A673 (cell line): ENCODE data around the gene EEFSEC. TPM values are rescaled to one million over a fixed set of nuclear protein-coding genes. Genes with fewer than 3 reads are reported as not detected.

ENCODE experiments used
- BruUV-seq: library from RNA; stranded (reverse); fragments of 400-500 nt; replicated peaks from 2 replicates; lab custom pipeline; 2021; lab: Mats Ljungman, UMichigan
- CTCF ChIA-PET: fragments of 300-600 bp; sonication (Branson Sonifier 250); formaldehyde crosslinking; loops from one replicate; lab custom pipeline; 2022; ENCODE audit warnings: antibody characterized with exemption; lab: Charles Lee
- POLR2A ChIA-PET: fragments of 300-600 bp; sonication (Branson Sonifier 250); formaldehyde crosslinking; loops from one replicate; lab custom pipeline; 2022; ENCODE audit warnings: antibody characterized with exemption; ENCODE audit not compliant: low non-redundant PET; lab: Charles Lee
- DNase-seq: peaks from one replicate; pipeline ENCODE4 v3.0.0-alpha.2; 2015; ENCODE audit warnings: low spot score
- H3K27ac ChIP-seq: fragments of 200-600 bp; sonication (generic); 2 replicates; pipeline ENCODE4 v1.5.1; 2016; ENCODE audit warnings: mixed run types, low read depth, mild to moderate bottlenecking, mixed read lengths, antibody characterized with exemption, low read length; ENCODE audit not compliant: poor library complexity, severe bottlenecking
- H3K27me3 ChIP-seq: fragments of 200-600 bp; sonication (generic); replicated peaks from 2 replicates; pipeline ENCODE4 v1.6.1; 2017; ENCODE audit warnings: mixed run types, low read depth, mild to moderate bottlenecking, mixed read lengths, antibody characterized with exemption, low read length; ENCODE audit not compliant: insufficient read depth, poor library complexity
- H3K36me3 ChIP-seq: fragments of 200-600 bp; sonication (generic); 2 replicates; pipeline ENCODE4 v1.6.1; 2016; ENCODE audit warnings: mixed run types, mild to moderate bottlenecking, mixed read lengths, antibody characterized with exemption, low read length; ENCODE audit not compliant: insufficient read depth, poor library complexity, severe bottlenecking
- H3K4me1 ChIP-seq: fragments of 200-600 bp; sonication (generic); 2 replicates; pipeline ENCODE4 v1.6.1; 2017; ENCODE audit warnings: mixed run types, mild to moderate bottlenecking, mixed read lengths, antibody characterized with exemption, low read length; ENCODE audit not compliant: insufficient read depth, poor library complexity, severe bottlenecking
- H3K4me3 ChIP-seq: fragments of 200-600 bp; sonication (generic); 2 replicates; pipeline ENCODE4 v1.5.1; 2016; ENCODE audit warnings: low read depth, mixed run types, mild to moderate bottlenecking, mixed read lengths, low read length; ENCODE audit not compliant: poor library complexity, severe bottlenecking
- H3K9me3 ChIP-seq: fragments of 200-600 bp; sonication (generic); 2 replicates; pipeline ENCODE4 v1.6.1; 2016; ENCODE audit warnings: mixed run types, low read depth, mild to moderate bottlenecking, mixed read lengths, antibody characterized with exemption, low read length; ENCODE audit not compliant: poor library complexity, severe bottlenecking
- CTCF ChIP-seq: fragments of 300-800, 200-600 bp; sonication (generic); conservative IDR thresholded peaks from 2 replicates; pipeline ENCODE4 v1.5.1; 2017; ENCODE audit warnings: low read depth, mild to moderate bottlenecking, antibody characterized with exemption, low read length, moderate library complexity, mixed read lengths
- EZH2 ChIP-seq: fragments of 200-600 bp; sonication (generic); IDR thresholded peaks from 2 replicates; pipeline ENCODE4 v1.6.1; 2017; ENCODE audit warnings: borderline replicate concordance, low read depth, mild to moderate bottlenecking, mixed read lengths, antibody characterized with exemption, low read length; ENCODE audit not compliant: poor library complexity, severe bottlenecking
- intact Hi-C: fragments of 100-400 bp; cut with micrococcal nuclease; formaldehyde crosslinking; loops from one replicate; pipeline ENCODE4 v1.10.0; 2022; ENCODE audit not compliant: unreplicated experiment
- total RNA-seq: library from RNA; stranded (reverse); gene quantifications from 2 replicates; pipeline ENCODE4 v1.2.3, GENCODE V29; 2021

Gene EEFSEC
- total RNA-seq, 1 experiment from 2014 or later: 19.7 TPM

GRCh38 chr3:128205558-128206145 is 52.4 kb downstream of the EEFSEC start:
- intact Hi-C loops: no loop called here
- BruUV-seq: no TSS peak
- Histone ChIP-seq H3K36me3 (no peaks in the 10 kb centered on the region), H3K4me3 (no peak overlapping the region), H3K9me3 (no peaks in the 10 kb centered on the region), H3K27me3 (no peaks in the 10 kb centered on the region), H3K27ac (no peak overlapping the region), H3K4me1 (no peaks in the 10 kb centered on the region)
- TF ChIP-seq EZH2: no peak
- TF ChIP-seq CTCF: no peak
- POLR2A ChIA-PET: no interaction called here
- CTCF ChIA-PET: no interaction called here
- no peak for DNase-seq

DNA sequence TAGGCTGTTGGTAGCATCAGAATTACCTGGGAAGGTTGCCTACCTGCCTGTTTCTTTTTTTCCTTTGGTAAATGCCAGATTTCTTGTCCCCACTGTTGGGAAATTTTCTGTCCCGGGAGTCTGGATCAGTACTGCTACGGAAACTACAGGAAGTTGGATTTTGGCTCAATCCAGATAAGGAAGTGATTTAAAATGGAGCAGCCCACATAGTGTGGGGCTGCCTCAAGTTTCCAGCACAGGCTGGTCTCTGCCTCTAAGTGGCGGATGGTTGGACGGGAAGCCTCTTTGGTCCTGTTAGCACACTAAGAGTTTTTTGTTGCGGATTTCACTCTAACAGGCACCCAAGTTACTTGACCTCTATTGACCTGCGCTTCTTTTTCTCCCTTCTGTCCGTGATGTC is 54.7 kb downstream of the EEFSEC start:
- H3K4me3 ChIP-seq: no peak overlapping the region
- no peaks in the 10 kb centered on the region for H3K36me3 ChIP-seq
- DNase-seq: no peak
- no TSS peak for BruUV-seq
- CTCF ChIA-PET: no interaction called here
- H3K27me3 ChIP-seq: no peaks in the 10 kb centered on the region
- H3K9me3 ChIP-seq: no peaks in the 10 kb centered on the region
- no peak overlapping the region for H3K27ac ChIP-seq
- POLR2A ChIA-PET: no interaction called here
- no peaks in the 10 kb centered on the region for H3K4me1 ChIP-seq
- TF ChIP-seq EZH2: no peak
- TF ChIP-seq CTCF: no peak
- intact Hi-C loops: no loop called here

DNA sequence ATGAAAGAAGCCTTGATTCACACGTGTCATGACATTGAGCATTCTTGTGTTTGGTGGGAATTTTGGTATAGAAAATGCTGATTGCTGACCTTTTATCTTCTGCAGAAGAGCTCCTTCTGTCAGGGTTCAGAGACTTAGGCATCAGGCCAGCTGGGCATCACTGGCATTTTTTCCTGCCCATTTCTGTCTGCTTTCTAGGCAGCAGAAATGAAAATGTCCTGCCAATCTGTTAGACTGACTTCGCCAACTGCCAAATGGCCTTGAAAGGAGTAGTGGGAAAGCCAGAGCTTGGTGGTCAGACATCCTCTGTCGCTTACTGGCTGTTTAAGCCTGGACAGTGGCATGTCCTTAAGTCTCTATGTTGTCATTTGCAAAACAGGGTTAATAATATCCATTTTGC is 57.4 kb downstream of the EEFSEC start:
- H3K4me3 ChIP-seq: no peak overlapping the region
- no peak overlapping the region for H3K27ac ChIP-seq
- intact Hi-C loops: no loop called here
- no peak for DNase-seq
- H3K4me1 ChIP-seq: no peaks in the 10 kb centered on the region
- POLR2A ChIA-PET: no interaction called here
- no peaks in the 10 kb centered on the region for H3K27me3 ChIP-seq
- no peak for TF ChIP-seq EZH2
- TF ChIP-seq CTCF: no peak
- no TSS peak for BruUV-seq
- H3K9me3 ChIP-seq: no peaks in the 10 kb centered on the region
- no peaks in the 10 kb centered on the region for H3K36me3 ChIP-seq
- CTCF ChIA-PET: no interaction called here
